Kidney (tissue), 14 donors: ENCODE measurements around the gene PADI2. TPM values are rescaled to one million over a fixed set of nuclear protein-coding genes. Genes with fewer than 3 reads are reported as not detected.

Experiments
- DNase-seq, 5 donors: peaks; one replicate each; pipeline ENCODE4 v3.0.0-alpha.2; 2013 to 2020
- FAIRE-seq: peaks from 2 replicates; lab custom pipeline; 2012; peaks lifted over from hg19 to GRCh38; lab: Jason Lieb, UNC
- H3K27ac ChIP-seq, 2 donors: one replicate each; pipeline ENCODE4 v1.7.0; 2013; ENCODE audit warnings: low read depth in 2 of 2, low read length in 2 of 2, inconsistent platforms in 1 of 2
- H3K27me3 ChIP-seq: one replicate; pipeline ENCODE4 v1.7.1; 2013; ENCODE audit warnings: low read length, inconsistent platforms; ENCODE audit not compliant: control insufficient read depth, insufficient read depth
- H3K36me3 ChIP-seq, 3 donors: one replicate each; pipeline versions ENCODE4 v1.7.0 to v1.7.1; 2013; ENCODE audit warnings: low read length in 3 of 3, control low read depth in 1 of 3, inconsistent platforms in 1 of 3; ENCODE audit not compliant: insufficient read depth in 3 of 3, control insufficient read depth in 2 of 3
- H3K4me1 ChIP-seq, 3 donors: one replicate each; pipeline versions ENCODE4 v1.7.0 to v1.7.1; 2013; ENCODE audit warnings: low read length in 3 of 3, inconsistent platforms in 1 of 3, low read depth in 1 of 3; ENCODE audit not compliant: control insufficient read depth in 2 of 3, insufficient read depth in 2 of 3
- H3K4me3 ChIP-seq, 3 donors: one replicate each; pipeline versions ENCODE4 v1.7.0 to v1.8.1; 2013; ENCODE audit warnings: low read length in 3 of 3, control low read depth in 1 of 3, inconsistent platforms in 1 of 3
- H3K9ac ChIP-seq, 3 donors: one replicate each; pipeline versions ENCODE4 v1.7.0 to v1.7.1; 2013; ENCODE audit warnings: low read length in 3 of 3, control low read depth in 1 of 3, inconsistent platforms in 1 of 3
- H3K9me3 ChIP-seq, 3 donors: one replicate each; pipeline versions ENCODE4 v1.7.0 to v1.7.1; 2013; ENCODE audit warnings: low read length in 3 of 3, control low read depth in 1 of 3, inconsistent platforms in 1 of 3; ENCODE audit not compliant: control insufficient read depth in 2 of 3, insufficient read depth in 1 of 3
- CTCF ChIP-seq: IDR thresholded peaks from 3 replicates; pipeline ENCODE4 v1.5.1; 2012; ENCODE audit warnings: mild to moderate bottlenecking, moderate library complexity, borderline replicate concordance; ENCODE audit not compliant: insufficient read depth; ENCODE audit errors: extremely low read depth
- intact Hi-C: fragments of 100-400 bp; cut with DNase I; formaldehyde crosslinking; loops from one replicate; pipeline ENCODE4 v1.11.1; 2022
- polyA plus RNA-seq: library from polyadenylated mRNA; stranded (reverse); fragments of 350-450 nt; fragmentation: Illumina TruSeq; extraction: RNeasy Lipid Tissue Mini Kit (QIAGEN cat#74804); gene quantifications from one replicate; pipeline ENCODE4 v1.2.3, GENCODE V29; 2014; ENCODE audit warnings: low read depth, low replicate concordance; ENCODE audit not compliant: insufficient read depth
- total RNA-seq: library from RNA; stranded (reverse); fragmentation: NEBNext Ultra II Directional; extraction: Animal tissue kit (Norgen Biotek cat#: 25700); gene quantifications from one replicate; pipeline ENCODE4 v1.2.1, GENCODE V29; 2021
- donor health status: control.
- donor health status: control.
- donor health status: control.
- donor health status: control.
- donor health status: control.
- donor health status: DM: yes; HTN: yes; CAD: no.
- donor health status: Normal renal cell carcinoma (clear cell type).

PADI2 gene
- total and polyA plus RNA-seq, 2 donors from 2014 or later = 6.0 to 11.7 TPM

DNA sequence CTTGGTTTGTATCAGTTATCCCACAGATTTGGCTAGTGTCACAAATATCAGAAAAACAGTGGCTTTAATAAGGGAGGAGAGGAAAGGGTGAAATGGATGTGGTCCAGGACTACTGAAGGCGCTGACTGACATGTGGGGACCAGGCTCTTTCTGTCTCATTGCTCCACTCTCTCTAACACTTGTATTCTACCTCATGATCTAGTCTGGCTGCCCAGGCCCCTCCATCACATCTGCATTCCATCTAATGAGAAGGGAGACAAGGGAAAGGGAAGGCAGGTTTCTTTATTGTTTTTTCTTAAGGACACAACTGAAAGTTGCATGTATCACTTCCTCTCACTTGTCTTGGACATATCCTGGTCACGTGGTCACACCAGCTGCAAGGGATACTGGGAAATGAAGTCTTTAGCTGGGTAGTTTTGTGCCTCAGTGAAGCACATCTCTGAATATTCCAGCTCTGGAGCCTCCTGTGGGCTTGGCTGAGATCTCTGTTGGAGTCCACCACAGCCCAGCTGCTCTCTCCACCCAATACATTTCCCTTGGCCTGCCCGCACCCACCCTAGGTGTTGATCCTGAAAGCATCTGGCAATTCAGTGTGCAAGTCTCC is 42.0 kb upstream of the PADI2 start:
- FAIRE-seq (no peak), DNase-seq (no peak)
- Histone ChIP-seq H3K27me3 (no peaks in the 10 kb centered on the region), H3K9me3 (no peaks in the 10 kb centered on the region), H3K9ac (no peak overlapping the region), H3K4me3 (no peak overlapping the region), H3K36me3 (no peaks in the 10 kb centered on the region), H3K27ac (no peak overlapping the region), H3K4me1 (no peaks in the 10 kb centered on the region)
- intact Hi-C loops = no loop called here
- TF ChIP-seq CTCF = no peak

DNA sequence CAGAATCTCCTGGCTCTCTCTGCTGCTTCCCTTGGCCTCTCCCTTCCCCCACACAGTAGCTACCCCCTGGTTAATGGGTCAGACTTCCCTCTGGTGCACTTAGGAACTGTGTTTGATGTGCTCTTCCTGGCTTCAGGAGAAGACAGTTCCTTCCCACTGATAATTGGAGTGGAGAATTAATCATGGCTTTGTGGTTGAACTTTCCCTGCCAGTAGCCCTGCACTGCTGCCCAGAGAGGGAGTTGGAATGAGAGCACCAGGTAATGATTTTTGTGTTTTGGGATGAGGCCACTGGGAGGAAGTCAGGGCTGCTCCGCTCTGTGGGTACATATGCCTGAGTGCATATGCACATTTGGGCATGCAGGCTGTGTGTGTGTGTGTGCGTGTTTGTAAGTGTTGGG is 39.7 kb upstream of the PADI2 start:
- no peak overlapping the region for H3K4me3 ChIP-seq
- H3K9me3 ChIP-seq = peaks cover 0 to 9% (median 0%) of the 10 kb centered on the region in 3 donors
- FAIRE-seq = no peak
- no peak overlapping the region for H3K9ac ChIP-seq
- H3K36me3 ChIP-seq = no peaks in the 10 kb centered on the region
- intact Hi-C loops = no loop called here
- H3K27me3 ChIP-seq = no peaks in the 10 kb centered on the region
- H3K27ac ChIP-seq = no peak overlapping the region
- TF ChIP-seq CTCF = no peak
- no peak for DNase-seq
- H3K4me1 ChIP-seq = no peaks in the 10 kb centered on the region

GRCh38 chr1:17156108-17156507 is 36.9 kb upstream of the PADI2 start:
- Histone ChIP-seq H3K36me3 (no peaks in the 10 kb centered on the region), H3K4me3 (no peak overlapping the region), H3K9ac (no peak overlapping the region), H3K4me1 (no peaks in the 10 kb centered on the region), H3K27ac (no peak overlapping the region), H3K27me3 (no peaks in the 10 kb centered on the region), H3K9me3 (peaks cover 0 to 9% (median 0%) of the 10 kb centered on the region in 3 donors)
- DNase-seq (no peak), FAIRE-seq (no peak)
- intact Hi-C loops = no loop called here
- no peak for TF ChIP-seq CTCF
